ENCODE measurements around the gene LONP2.

DNA sequence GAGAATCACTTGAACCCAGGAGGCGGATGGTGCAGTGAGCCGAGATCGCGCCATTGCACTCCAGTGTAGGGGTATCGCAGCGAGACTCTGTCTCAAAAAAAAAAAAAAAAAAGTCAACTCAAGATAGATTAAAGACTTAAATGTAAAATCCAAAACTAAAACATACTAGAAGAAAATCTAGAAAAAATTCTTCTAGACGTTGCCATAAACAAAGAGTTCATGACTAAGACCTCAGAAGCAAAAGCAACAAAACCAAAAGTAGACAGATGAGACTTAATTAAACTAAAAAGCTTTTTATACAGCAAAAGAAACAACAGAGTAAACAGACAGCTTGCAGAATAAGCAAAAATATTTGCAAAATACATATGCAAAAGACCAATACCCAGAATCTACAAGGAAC is 64.4 kb downstream of the LONP2 start:
- TF ChIP-seq, protein P1, sequence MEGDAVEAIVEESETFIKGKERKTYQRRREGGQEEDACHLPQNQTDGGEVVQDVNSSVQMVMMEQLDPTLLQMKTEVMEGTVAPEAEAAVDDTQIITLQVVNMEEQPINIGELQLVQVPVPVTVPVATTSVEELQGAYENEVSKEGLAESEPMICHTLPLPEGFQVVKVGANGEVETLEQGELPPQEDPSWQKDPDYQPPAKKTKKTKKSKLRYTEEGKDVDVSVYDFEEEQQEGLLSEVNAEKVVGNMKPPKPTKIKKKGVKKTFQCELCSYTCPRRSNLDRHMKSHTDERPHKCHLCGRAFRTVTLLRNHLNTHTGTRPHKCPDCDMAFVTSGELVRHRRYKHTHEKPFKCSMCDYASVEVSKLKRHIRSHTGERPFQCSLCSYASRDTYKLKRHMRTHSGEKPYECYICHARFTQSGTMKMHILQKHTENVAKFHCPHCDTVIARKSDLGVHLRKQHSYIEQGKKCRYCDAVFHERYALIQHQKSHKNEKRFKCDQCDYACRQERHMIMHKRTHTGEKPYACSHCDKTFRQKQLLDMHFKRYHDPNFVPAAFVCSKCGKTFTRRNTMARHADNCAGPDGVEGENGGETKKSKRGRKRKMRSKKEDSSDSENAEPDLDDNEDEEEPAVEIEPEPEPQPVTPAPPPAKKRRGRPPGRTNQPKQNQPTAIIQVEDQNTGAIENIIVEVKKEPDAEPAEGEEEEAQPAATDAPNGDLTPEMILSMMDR (conservative IDR thresholded peaks at IDR 0.05) = no peak
- TF ChIP-seq ZFX (IDR thresholded peaks at IDR 0.05) = no peak
